Chondrocyte (in vitro differentiated cells): ENCODE data around the gene RMDN2. TPM values are rescaled to one million over a fixed set of nuclear protein-coding genes. Genes with fewer than 3 reads are reported as not detected.

ENCODE experiments used
- DNase-seq: peaks from one replicate; pipeline ENCODE4 v3.0.0; 2021; ENCODE audit warnings: mixed read lengths, low spot score
- H3K27ac Mint-ChIP-seq: one replicate; pipeline ENCODE4 v1.8.0; 2021; ENCODE audit warnings: mild to moderate bottlenecking, moderate library complexity, mixed read lengths; ENCODE audit not compliant: unreplicated experiment
- H3K27me3 Mint-ChIP-seq: 2 replicates; pipeline ENCODE4 v1.8.0; 2021; ENCODE audit warnings: low read depth, mixed read lengths
- H3K36me3 Mint-ChIP-seq: 2 replicates; pipeline ENCODE4 v1.8.0; 2021; ENCODE audit warnings: low read depth, mixed read lengths
- H3K4me1 Mint-ChIP-seq: 2 replicates; pipeline ENCODE4 v1.8.0; 2021; ENCODE audit warnings: low read depth, mild to moderate bottlenecking, mixed read lengths
- H3K4me3 Mint-ChIP-seq: one replicate; pipeline ENCODE4 v1.8.0; 2021; ENCODE audit warnings: mild to moderate bottlenecking, moderate library complexity, mixed read lengths; ENCODE audit not compliant: unreplicated experiment
- H3K9me3 Mint-ChIP-seq: 2 replicates; pipeline ENCODE4 v1.8.0; 2021; ENCODE audit warnings: low read depth, mixed read lengths
- total RNA-seq: library from RNA; stranded (reverse); gene quantifications from 3 replicates; pipeline ENCODE4 v1.2.1, GENCODE V29; 2021
- TF ChIP-seq, protein P1 (sequence below): fragments of 200-600 bp; sonication (generic); IDR thresholded peaks from 2 replicates; pipeline ENCODE4 v1.5.0; 2021; ENCODE audit warnings: antibody characterized with exemption, mild to moderate bottlenecking, moderate library complexity

The RMDN2 gene
- total RNA-seq, 1 donor from 2014 or later, result 8.1 TPM

DNA sequence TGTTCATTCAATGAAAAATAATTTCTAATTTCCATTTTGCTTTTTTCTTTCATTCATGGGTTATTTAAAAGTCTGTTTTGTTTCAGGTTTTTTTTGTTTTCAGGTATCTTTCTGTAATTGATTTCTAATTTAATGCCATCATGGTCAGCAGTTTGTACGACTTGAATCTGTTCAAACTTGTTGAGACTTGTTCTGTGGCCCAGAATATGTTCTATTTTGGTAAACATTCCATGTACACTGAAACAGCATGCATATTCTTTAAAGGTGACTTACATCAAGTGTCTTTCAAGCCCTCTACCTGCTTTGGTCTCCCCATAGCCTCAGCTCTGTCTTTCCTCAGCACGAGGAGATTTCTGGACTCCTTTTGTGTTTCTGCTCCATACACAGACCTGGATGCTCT lies 101.8 kb downstream of the RMDN2 start:
- Mint-ChIP-seq H3K27me3 (no peaks in the 10 kb centered on the region), H3K4me3 (no peak overlapping the region), H3K9me3 (peaks cover 4% of the 10 kb centered on the region), H3K36me3 (no peaks in the 10 kb centered on the region), H3K4me1 (no peaks in the 10 kb centered on the region), H3K27ac (no peak overlapping the region)
- no peak for DNase-seq
- TF ChIP-seq, protein P1, sequence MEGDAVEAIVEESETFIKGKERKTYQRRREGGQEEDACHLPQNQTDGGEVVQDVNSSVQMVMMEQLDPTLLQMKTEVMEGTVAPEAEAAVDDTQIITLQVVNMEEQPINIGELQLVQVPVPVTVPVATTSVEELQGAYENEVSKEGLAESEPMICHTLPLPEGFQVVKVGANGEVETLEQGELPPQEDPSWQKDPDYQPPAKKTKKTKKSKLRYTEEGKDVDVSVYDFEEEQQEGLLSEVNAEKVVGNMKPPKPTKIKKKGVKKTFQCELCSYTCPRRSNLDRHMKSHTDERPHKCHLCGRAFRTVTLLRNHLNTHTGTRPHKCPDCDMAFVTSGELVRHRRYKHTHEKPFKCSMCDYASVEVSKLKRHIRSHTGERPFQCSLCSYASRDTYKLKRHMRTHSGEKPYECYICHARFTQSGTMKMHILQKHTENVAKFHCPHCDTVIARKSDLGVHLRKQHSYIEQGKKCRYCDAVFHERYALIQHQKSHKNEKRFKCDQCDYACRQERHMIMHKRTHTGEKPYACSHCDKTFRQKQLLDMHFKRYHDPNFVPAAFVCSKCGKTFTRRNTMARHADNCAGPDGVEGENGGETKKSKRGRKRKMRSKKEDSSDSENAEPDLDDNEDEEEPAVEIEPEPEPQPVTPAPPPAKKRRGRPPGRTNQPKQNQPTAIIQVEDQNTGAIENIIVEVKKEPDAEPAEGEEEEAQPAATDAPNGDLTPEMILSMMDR, result no peak

DNA sequence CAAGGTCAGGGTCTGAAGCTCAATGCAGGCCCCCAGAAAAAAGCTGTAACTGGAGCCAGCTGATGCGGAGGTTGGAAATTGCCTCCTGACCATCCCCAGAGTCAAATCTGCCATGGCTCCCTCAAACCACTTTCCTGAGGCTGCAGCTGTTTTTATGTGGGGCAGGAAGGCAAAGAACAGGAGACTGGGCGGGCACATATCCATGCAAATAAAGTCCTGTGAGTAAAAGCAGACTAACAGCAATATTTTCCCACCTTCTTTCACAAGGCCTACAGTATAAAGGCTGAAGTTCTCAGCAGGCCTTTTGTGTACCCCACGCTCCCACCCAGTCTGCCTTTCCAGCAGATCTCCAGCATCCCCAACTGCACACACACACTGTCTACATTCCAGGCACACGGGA lies 103.7 kb downstream of the RMDN2 start:
- H3K27ac Mint-ChIP-seq, result no peak overlapping the region
- H3K36me3 Mint-ChIP-seq, result no peaks in the 10 kb centered on the region
- no peaks in the 10 kb centered on the region for H3K27me3 Mint-ChIP-seq
- H3K4me1 Mint-ChIP-seq, result peaks cover 4% of the 10 kb centered on the region
- TF ChIP-seq, protein P1, result no peak
- H3K4me3 Mint-ChIP-seq, result no peak overlapping the region
- no peak for DNase-seq
- peaks cover 4% of the 10 kb centered on the region for H3K9me3 Mint-ChIP-seq

DNA sequence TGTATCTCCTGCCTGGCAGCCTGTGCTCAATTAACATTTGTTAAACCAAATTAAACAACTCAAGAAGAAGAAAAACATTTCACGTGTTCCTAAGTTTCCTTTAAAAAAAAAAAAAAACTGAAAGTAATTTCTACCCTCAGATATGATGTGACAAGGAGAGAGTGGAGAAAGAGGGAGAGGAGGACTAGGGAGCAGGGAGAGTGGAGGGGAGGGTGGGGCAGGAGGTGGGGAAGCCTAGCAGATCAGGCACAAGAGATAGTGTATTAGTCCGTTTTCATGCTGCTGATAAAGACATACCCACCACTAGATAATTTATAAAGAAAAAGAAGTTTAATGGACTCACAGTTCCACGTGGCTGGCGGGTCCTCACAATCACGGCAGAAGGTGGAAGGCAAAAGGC lies 104.4 kb downstream of the RMDN2 start:
- Mint-ChIP-seq H3K4me1 (peaks cover 7% of the 10 kb centered on the region), H3K27me3 (no peaks in the 10 kb centered on the region), H3K4me3 (no peak overlapping the region), H3K36me3 (no peaks in the 10 kb centered on the region), H3K27ac (no peak overlapping the region), H3K9me3 (no peaks in the 10 kb centered on the region)
- TF ChIP-seq, protein P1, result no peak
- no peak for DNase-seq

DNA sequence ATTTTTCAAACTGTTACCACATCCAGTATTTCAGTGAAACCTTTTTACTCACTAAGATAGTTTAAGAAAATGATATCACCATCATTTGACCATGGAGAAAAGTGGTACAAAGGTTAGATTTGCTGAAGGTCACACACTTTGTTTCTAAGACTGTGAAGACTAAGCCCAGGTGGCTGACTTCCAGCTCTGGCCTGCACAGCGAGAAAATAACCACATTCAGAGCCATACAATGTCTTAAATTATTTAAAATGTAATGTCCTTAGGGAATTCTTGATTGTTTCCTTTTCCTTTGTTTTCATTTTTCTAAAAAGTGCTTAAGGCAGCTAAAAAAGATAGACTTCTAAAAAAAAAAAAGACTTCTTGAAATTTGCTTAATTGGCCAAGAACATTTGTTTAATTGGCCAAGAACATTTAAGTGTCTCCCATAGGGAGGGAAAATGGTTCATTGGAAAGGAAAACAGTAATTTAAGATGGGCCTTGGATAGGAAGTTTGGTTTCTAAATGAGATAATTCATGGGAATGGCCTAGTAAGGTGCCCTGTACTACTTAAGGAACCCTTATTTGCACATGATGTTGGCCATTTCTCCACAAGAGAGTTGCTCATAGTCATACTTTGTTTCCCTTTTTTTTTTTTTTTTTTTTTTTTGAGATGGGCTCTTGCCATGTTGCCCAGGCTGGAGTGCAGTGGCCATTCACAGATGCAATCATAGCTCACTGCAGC lies 105.7 kb downstream of the RMDN2 start:
- Mint-ChIP-seq H3K4me1 (peaks cover 7% of the 10 kb centered on the region), H3K27me3 (peaks cover 2% of the 10 kb centered on the region), H3K27ac (no peak overlapping the region), H3K36me3 (no peaks in the 10 kb centered on the region), H3K9me3 (no peaks in the 10 kb centered on the region), H3K4me3 (no peak overlapping the region)
- DNase-seq, result no peak
- TF ChIP-seq, protein P1, result no peak

DNA sequence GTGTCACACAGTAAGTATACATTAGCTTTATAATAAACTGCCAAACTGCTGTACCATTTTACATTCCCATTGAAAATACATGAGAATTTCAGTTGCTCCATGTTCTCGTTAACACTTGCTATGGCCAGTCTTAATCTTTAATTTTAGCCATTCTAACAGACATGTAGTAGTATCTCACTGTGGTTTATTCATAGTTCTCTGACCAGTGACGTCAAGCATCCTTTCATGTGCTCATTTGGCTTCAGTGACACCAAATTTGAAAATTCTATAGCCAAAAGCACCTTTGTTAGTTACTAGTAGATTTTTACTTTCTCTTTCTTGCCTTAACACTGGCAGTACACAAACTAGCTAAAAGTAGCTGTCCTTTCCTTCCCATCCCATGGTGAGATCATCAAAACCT lies 107.9 kb downstream of the RMDN2 start:
- H3K4me3 Mint-ChIP-seq, result no peak overlapping the region
- H3K36me3 Mint-ChIP-seq, result no peaks in the 10 kb centered on the region
- no peaks in the 10 kb centered on the region for H3K9me3 Mint-ChIP-seq
- H3K4me1 Mint-ChIP-seq, result peaks cover 18% of the 10 kb centered on the region
- H3K27me3 Mint-ChIP-seq, result peaks cover 8% of the 10 kb centered on the region
- DNase-seq, result no peak
- H3K27ac Mint-ChIP-seq, result no peak overlapping the region
- TF ChIP-seq, protein P1, result no peak
